HepG2 (cell line): ENCODE data around the gene KLHL28. TPM values are rescaled to one million over a fixed set of nuclear protein-coding genes. Genes with fewer than 3 reads are reported as not detected.
A peak's percentile ranks its signal among the peaks of the same experiment; 100 is the strongest.

Experiments used
- ATAC-seq: fragments of 200-7000 bp; cut with Tn5 transposase; 3 replicates; pipeline ENCODE4 v1.9.1; 2020; ENCODE audit warnings: mild to moderate bottlenecking, moderate library complexity
- BruUV-seq: library from RNA; stranded (reverse); fragments of 400-500 nt; replicated peaks from 2 replicates; lab custom pipeline; 2021; lab: Mats Ljungman, UMichigan
- CTCF ChIA-PET: fragments of 300-600 bp; formaldehyde crosslinking; extraction: SDS; loops from one replicate; lab custom pipeline; 2021; ENCODE audit warnings: low total read pairs, inconsistent platforms, low intra/inter-chr PET ratio; lab: Yijun Ruan, JAX
- POLR2A ChIA-PET: fragments of 350-600 bp; sonication (Branson Sonifier 250); formaldehyde crosslinking; loops from one replicate; lab custom pipeline; 2020; ENCODE audit warnings: antibody characterized with exemption, inconsistent platforms; lab: Yijun Ruan, JAX
- DNase-seq: peaks from one replicate; pipeline ENCODE4 v3.0.0-alpha.2; 2015; ENCODE audit warnings: low spot score
- FAIRE-seq: peaks from 3 replicates; lab custom pipeline; 2011; peaks lifted over from hg19 to GRCh38; lab: Jason Lieb, UNC
- H2AFZ ChIP-seq: one replicate; pipeline ENCODE4 v1.6.1; 2011; ENCODE audit warnings: low read length, inconsistent platforms
- H3K27ac ChIP-seq: fragments of 300-600 bp; 3 replicates; pipeline ENCODE4 v1.8.0; 2011; ENCODE audit warnings: mixed run types, mild to moderate bottlenecking, mixed read lengths, low read length, inconsistent platforms; ENCODE audit not compliant: insufficient read depth; ENCODE audit errors: extremely low read length
- H3K27me3 ChIP-seq, 2 experiments: fragments of 200-600 bp in 1 of 2; 2 replicates in 1 of 2; 3 replicates in 1 of 2; pipeline versions ENCODE4 v1.6.0 to v1.8.0; 2011; ENCODE audit warnings: low read length in 2 of 2, mild to moderate bottlenecking in 2 of 2, moderate library complexity in 2 of 2, inconsistent platforms in 1 of 2; ENCODE audit not compliant: insufficient read depth in 2 of 2, control insufficient read depth in 1 of 2
- H3K36me3 ChIP-seq, 2 experiments: fragments of 200-600 bp in 1 of 2; replicated peaks in 1 of 2; 2 replicates in 1 of 2; 3 replicates in 1 of 2; pipeline versions ENCODE4 v1.5.1 to v1.8.0; 2011; ENCODE audit warnings: low read length in 2 of 2, inconsistent platforms in 1 of 2; ENCODE audit not compliant: insufficient read depth in 2 of 2, control insufficient read depth in 1 of 2
- H3K4me1 ChIP-seq: 2 replicates; pipeline ENCODE4 v1.5.1; 2012; ENCODE audit warnings: low read length, inconsistent platforms; ENCODE audit not compliant: insufficient read depth
- H3K4me2 ChIP-seq: 2 replicates; pipeline ENCODE4 v1.6.0; 2011; ENCODE audit warnings: low read depth, low read length, inconsistent platforms
- H3K4me3 ChIP-seq, 3 experiments: fragments of 200-600 bp in 1 of 3; sonication (generic), shearing (Covaris generic) in 1 of 3; replicated peaks in 1 of 3; 2 replicates each; pipeline ENCODE4 v1.5.1; 2011 to 2016; ENCODE audit warnings: low read length in 3 of 3, inconsistent platforms in 2 of 3, low read depth in 2 of 3, mild to moderate bottlenecking in 2 of 3, control low read depth in 1 of 3, mixed read lengths in 1 of 3; ENCODE audit not compliant: insufficient read depth in 1 of 3
- H3K79me2 ChIP-seq: one replicate; pipeline ENCODE4 v1.6.1; 2011; ENCODE audit warnings: low read length, inconsistent platforms; ENCODE audit not compliant: insufficient read depth
- H3K9ac ChIP-seq: 2 replicates; pipeline ENCODE4 v1.6.0; 2011; ENCODE audit warnings: mild to moderate bottlenecking, low read depth, low read length, inconsistent platforms; ENCODE audit not compliant: insufficient read depth
- H3K9me3 ChIP-seq: 2 replicates; pipeline ENCODE4 v1.5.1; 2012; ENCODE audit warnings: mild to moderate bottlenecking, low read length
- H4K20me1 ChIP-seq: 2 replicates; pipeline ENCODE4 v1.6.0; 2011; ENCODE audit warnings: inconsistent platforms, mild to moderate bottlenecking, low read length, moderate library complexity; ENCODE audit not compliant: insufficient read depth
- BRF2 ChIP-seq: sonication (generic); formaldehyde crosslinking; IDR thresholded peaks from 2 replicates; pipeline ENCODE4 v1.8.1; 2022; ENCODE audit warnings: mild to moderate bottlenecking, missing genetic modification reagents
- FOXK2 ChIP-seq: fragments of 450-650 bp; IDR thresholded peaks from 2 replicates; pipeline ENCODE4 v1.6.1; 2016
- GATAD1 ChIP-seq: IDR thresholded peaks from 2 replicates; pipeline ENCODE4 v1.6.1; 2016; ENCODE audit warnings: missing genetic modification reagents, missing compliant biosample characterization
- MXD1 ChIP-seq: sonication (generic); formaldehyde crosslinking; IDR thresholded peaks from 2 replicates; pipeline ENCODE4 v1.4.0; 2020; ENCODE audit warnings: mild to moderate bottlenecking, missing genetic modification reagents
- NFKBIZ ChIP-seq: IDR thresholded peaks from 2 replicates; pipeline ENCODE4 v1.6.1; 2018; ENCODE audit warnings: missing genetic modification reagents, missing compliant biosample characterization
- TP53 ChIP-seq: sonication (generic); formaldehyde crosslinking; conservative IDR thresholded peaks from 2 replicates; pipeline ENCODE4 v1.4.0; 2020; ENCODE audit warnings: missing genetic modification reagents
- TRAFD1 ChIP-seq: sonication (generic); formaldehyde crosslinking; IDR thresholded peaks from 2 replicates; pipeline ENCODE4 v1.5.1; 2020; ENCODE audit warnings: missing genetic modification reagents, mild to moderate bottlenecking, borderline replicate concordance
- ZFP36L2 ChIP-seq: sonication (generic); formaldehyde crosslinking; IDR thresholded peaks from 2 replicates; pipeline ENCODE4 v1.4.0; 2020; ENCODE audit warnings: missing genetic modification reagents
- ZNF121 ChIP-seq: sonication (generic); formaldehyde crosslinking; IDR thresholded peaks from 2 replicates; pipeline ENCODE4 v1.5.0; 2020; ENCODE audit warnings: mild to moderate bottlenecking, missing genetic modification reagents
- ZNF549 ChIP-seq: sonication (generic); formaldehyde crosslinking; IDR thresholded peaks from 2 replicates; pipeline ENCODE4 v1.5.0; 2020; ENCODE audit warnings: missing genetic modification reagents
- ZNF770 ChIP-seq: sonication (generic); formaldehyde crosslinking; IDR thresholded peaks from 2 replicates; pipeline ENCODE4 v1.5.0; 2020; ENCODE audit warnings: mild to moderate bottlenecking, missing genetic modification reagents
- ZNF776 ChIP-seq: sonication (generic); formaldehyde crosslinking; IDR thresholded peaks from 2 replicates; pipeline ENCODE4 v1.4.0; 2020; ENCODE audit warnings: mild to moderate bottlenecking, missing genetic modification reagents
- WGBS: methylation state at CpG from one replicate; pipeline ENCODE4 v1.1.6; 2017; ENCODE audit warnings: low lambda C conversion rate; 5-methylcytosine and 5-hydroxymethylcytosine counted together
- in situ Hi-C: cut with HindIII; loops from 2 replicates; pipeline ENCODE4 v1.10.0; 2017; ENCODE audit warnings: low pct_unique_long_range_greater_than_20kb; ENCODE audit not compliant: extremely low pct_ligation_motif_present
- intact Hi-C: fragments of 100-400 bp; cut with micrococcal nuclease; formaldehyde crosslinking; loops from one replicate; pipeline ENCODE4 v1.10.0; 2022; ENCODE audit not compliant: unreplicated experiment
- polyA plus RNA-seq, 8 experiments: library from polyadenylated mRNA; depleted of rRNA in 3 of 8; stranded (reverse) in 7 of 8; unstranded in 1 of 8; fragments of >200 nt; fragmentation: Illumina TruSeq in 4 of 8; extraction: Trizol in 4 of 8; gene quantifications; 2 replicates each; pipeline versions ENCODE4 v1.2.1 to v1.2.3, GENCODE V29; 2011 to 2016; ENCODE audit warnings: low read depth in 4 of 8, missing spikeins in 1 of 8, mixed read lengths in 1 of 8; ENCODE audit not compliant: insufficient read depth in 1 of 8
- total RNA-seq, 5 experiments: library from RNA; depleted of rRNA; stranded (reverse); fragments of >200 nt; fragmentation: Illumina TruSeq; extraction: Trizol; gene quantifications; 2 replicates each; pipeline ENCODE4 v1.2.3, GENCODE V29; 2016; ENCODE audit warnings: low read depth in 1 of 5

Gene KLHL28
- total and polyA plus RNA-seq, 2 of the 13 experiments (the other 11 are each of a cell fraction or from before 2014, with no cell fraction given), result 3.4 to 6.6 TPM

- BruUV-seq, result no TSS peak
- H3K36me3 ChIP-seq, result no peaks in the 10 kb centered on the region
- peak overlapping the region; percentile 34; the same call in 1 of the 2 replicates for H3K4me2 ChIP-seq
- in situ Hi-C loops, result no loop called here
- no peak overlapping the region for H2AFZ ChIP-seq
- CTCF ChIA-PET, result no interaction called here
- H3K9ac ChIP-seq, result no peak overlapping the region
- no peak for TF ChIP-seq GATAD1 (CRISPR knock-in tag)
- TF ChIP-seq, all 625 proteins: peak for 0
- Histone ChIP-seq H3K9me3 (peaks cover 9% of the 10 kb centered on the region; the same call in 1 of the 2 replicates), H3K79me2 (peaks cover 94% of the 10 kb centered on the region), H3K27me3 (no peaks in the 10 kb centered on the region), H3K27ac (no peak overlapping the region), H3K4me3 (no peak overlapping the region), H4K20me1 (peaks cover 4% of the 10 kb centered on the region), H3K4me1 (peaks cover 34% of the 10 kb centered on the region)
- POLR2A ChIA-PET, result no interaction called here
- intact Hi-C loops, result no loop called here
- ATAC-seq (no peak), DNase-seq (no peak), FAIRE-seq (no peak)
These were observed 7.0 kb upstream of the KLHL28 start for GRCh38 chr14:44968714-44969113.

- H3K4me1 ChIP-seq, result peaks cover 45% of the 10 kb centered on the region
- in situ Hi-C loops (no loop called here), intact Hi-C loops (no loop called here)
- H3K4me3 ChIP-seq, result peak overlapping the region; percentile 43 to 53 (median 51)
- DNase-seq (no peak), ATAC-seq (no peak), FAIRE-seq (no peak)
- no TSS peak for BruUV-seq
- no peak overlapping the region for H2AFZ ChIP-seq
- POLR2A ChIA-PET, result no interaction called here
- H3K9me3 ChIP-seq, result peaks cover 9% of the 10 kb centered on the region; the same call in 1 of the 2 replicates
- CTCF ChIA-PET, result no interaction called here
- H3K9ac ChIP-seq, result peak overlapping the region; percentile 21; the same call in 1 of the 2 replicates
- peaks cover 7% of the 10 kb centered on the region for H4K20me1 ChIP-seq
- no peaks in the 10 kb centered on the region for H3K36me3 ChIP-seq
- H3K79me2 ChIP-seq, result peaks cover 93% of the 10 kb centered on the region
- H3K27ac ChIP-seq, result no peak overlapping the region
- peak overlapping the region; percentile 82 for H3K4me2 ChIP-seq
- TF ChIP-seq ZFP36L2 (CRISPR knock-in tag), result no peak
- no peak for TF ChIP-seq FOXK2
- TF ChIP-seq ZNF549 (CRISPR knock-in tag), result no peak
- no peak for TF ChIP-seq TRAFD1
- no peak for TF ChIP-seq TP53 (CRISPR knock-in tag)
- no peak for TF ChIP-seq MXD1 (CRISPR knock-in tag)
- no peak for TF ChIP-seq ZNF776
- no peak for TF ChIP-seq BRF2 (CRISPR knock-in tag)
- TF ChIP-seq ZNF121 (CRISPR knock-in tag), result peak; percentile 80
- no peak for TF ChIP-seq NFKBIZ
- peak; percentile 34; the same call in 1 of the 2 replicates for TF ChIP-seq ZNF770 (CRISPR knock-in tag)
- no peaks in the 10 kb centered on the region; a peak in 1 of 5 replicates for H3K27me3 ChIP-seq
- WGBS, result 80% methylated on average over 4 of the region's 4 CpGs
These were observed 5.0 kb upstream of the KLHL28 start for GRCh38 chr14:44966601-44967336.
